Measurements from ENCODE around the gene MTAP. TPM values are rescaled to one million over a fixed set of nuclear protein-coding genes. Genes with fewer than 3 reads are reported as not detected.

MTAP gene
- total RNA-seq, 2 experiments from 2014 or later: 43.4 to 44.9 TPM

GRCh38 chr9:21862871-21863270 is 60.4 kb downstream of the MTAP start:
- Mint-ChIP-seq H3K27ac (no peak overlapping the region), H3K9me3 (peaks cover 3% of the 10 kb centered on the region), H3K36me3 (ENCODE audit: low read depth) (peaks cover 77% of the 10 kb centered on the region), H3K4me1 (peaks cover 14% of the 10 kb centered on the region), H3K4me3 (no peak overlapping the region), H3K27me3 (no peaks in the 10 kb centered on the region)
- ChIA-PET POLR2A (no interaction called here), CTCF (no interaction called here)
- DNase-seq: no peak

GRCh38 chr9:21864505-21864904 is 62.1 kb downstream of the MTAP start:
- Mint-ChIP-seq H3K9me3 (peaks cover 3% of the 10 kb centered on the region), H3K27ac (no peak overlapping the region), H3K4me3 (no peak overlapping the region), H3K4me1 (peaks cover 14% of the 10 kb centered on the region), H3K36me3 (ENCODE audit: low read depth) (peaks cover 62% of the 10 kb centered on the region), H3K27me3 (no peaks in the 10 kb centered on the region)
- no peak for DNase-seq
- ChIA-PET CTCF (no interaction called here), POLR2A (interaction anchor here (1.1 kb wide), 1 partner anchor 11 kb away, joined by 4 read pairs; no protein-coding TSS in a partner anchor)

GRCh38 chr9:21866302-21866701 is 63.9 kb downstream of the MTAP start:
- H3K27me3 Mint-ChIP-seq: no peaks in the 10 kb centered on the region
- H3K4me1 Mint-ChIP-seq: peaks cover 14% of the 10 kb centered on the region
- CTCF ChIA-PET: no interaction called here
- POLR2A ChIA-PET: interaction anchor here (1.1 kb wide), 1 partner anchor 31 kb away, joined by 4 read pairs; no protein-coding TSS in a partner anchor
- peaks cover 50% of the 10 kb centered on the region for H3K36me3 Mint-ChIP-seq (ENCODE audit: low read depth)
- no peak for DNase-seq
- no peak overlapping the region for H3K4me3 Mint-ChIP-seq
- peaks cover 3% of the 10 kb centered on the region for H3K9me3 Mint-ChIP-seq
- no peak overlapping the region for H3K27ac Mint-ChIP-seq

GRCh38 chr9:21871256-21871975 is 69.0 kb downstream of the MTAP start:
- ChIA-PET CTCF (interaction anchor here (0.5 kb wide), 1 partner anchor 343 kb away, joined by 5 read pairs; no protein-coding TSS in a partner anchor), POLR2A (no interaction called here)
- no peak overlapping the region for H3K4me3 Mint-ChIP-seq
- H3K36me3 Mint-ChIP-seq (ENCODE audit: low read depth): peaks cover 39% of the 10 kb centered on the region
- H3K27ac Mint-ChIP-seq: no peak overlapping the region
- peaks cover under 1% of the 10 kb centered on the region for H3K4me1 Mint-ChIP-seq
- no peak for DNase-seq
- peaks cover 8% of the 10 kb centered on the region for H3K9me3 Mint-ChIP-seq
- H3K27me3 Mint-ChIP-seq: no peaks in the 10 kb centered on the region

DNA sequence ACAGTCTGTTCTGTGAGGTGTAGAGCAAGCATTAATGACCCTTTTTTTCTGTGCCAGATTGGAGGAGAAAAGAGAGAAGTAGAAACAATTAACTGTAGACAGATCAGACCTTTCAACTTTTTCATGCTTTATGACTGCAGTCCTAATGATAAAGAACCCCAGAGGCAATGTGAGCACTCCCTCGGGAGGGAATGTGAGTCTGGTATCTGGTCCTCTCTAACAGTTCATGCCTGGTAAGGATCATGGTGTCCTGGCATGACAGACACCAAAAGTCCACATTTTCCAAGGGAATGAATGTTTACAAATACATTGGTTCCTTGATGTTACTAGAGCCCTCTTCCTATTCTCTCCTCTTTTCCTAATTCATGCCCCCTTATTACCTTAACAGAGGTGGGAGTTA is 70.3 kb downstream of the MTAP start:
- no peak overlapping the region for H3K4me3 Mint-ChIP-seq
- no peaks in the 10 kb centered on the region for H3K27me3 Mint-ChIP-seq
- CTCF ChIA-PET: no interaction called here
- DNase-seq: no peak
- H3K27ac Mint-ChIP-seq: no peak overlapping the region
- H3K4me1 Mint-ChIP-seq: no peaks in the 10 kb centered on the region
- H3K9me3 Mint-ChIP-seq: peaks cover 8% of the 10 kb centered on the region
- POLR2A ChIA-PET: no interaction called here
- peaks cover 42% of the 10 kb centered on the region for H3K36me3 Mint-ChIP-seq (ENCODE audit: low read depth)

GRCh38 chr9:21873540-21874221 is 71.2 kb downstream of the MTAP start:
- Mint-ChIP-seq H3K9me3 (peaks cover 8% of the 10 kb centered on the region), H3K36me3 (ENCODE audit: low read depth) (peaks cover 46% of the 10 kb centered on the region), H3K27ac (no peak overlapping the region), H3K4me3 (no peak overlapping the region), H3K4me1 (no peaks in the 10 kb centered on the region), H3K27me3 (no peaks in the 10 kb centered on the region)
- no peak for DNase-seq
- ChIA-PET CTCF (no interaction called here), POLR2A (no interaction called here)

DNA sequence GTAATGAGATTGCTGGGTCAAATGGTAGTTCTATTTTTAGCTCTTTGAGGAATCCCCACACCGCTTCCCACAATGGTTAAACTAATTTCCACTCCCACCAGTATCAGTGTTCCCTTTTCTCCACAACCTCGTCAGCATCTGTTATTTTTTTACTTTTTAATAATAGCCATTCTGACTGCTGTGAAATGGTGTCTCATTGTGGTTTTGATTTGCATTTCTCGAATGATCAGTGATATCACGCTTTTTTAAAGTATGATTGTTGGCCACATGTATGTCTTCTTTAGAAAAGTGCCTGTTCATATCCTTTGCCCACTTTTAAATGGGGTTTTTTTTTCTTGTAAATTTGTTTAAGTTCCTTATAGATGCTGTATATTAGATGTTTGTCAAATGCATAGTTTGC is 73.5 kb downstream of the MTAP start:
- Mint-ChIP-seq H3K4me1 (no peaks in the 10 kb centered on the region), H3K4me3 (no peak overlapping the region), H3K27ac (no peak overlapping the region), H3K36me3 (ENCODE audit: low read depth) (peaks cover 63% of the 10 kb centered on the region), H3K9me3 (peaks cover 14% of the 10 kb centered on the region), H3K27me3 (no peaks in the 10 kb centered on the region)
- DNase-seq: no peak
- ChIA-PET POLR2A (no interaction called here), CTCF (no interaction called here)

DNA sequence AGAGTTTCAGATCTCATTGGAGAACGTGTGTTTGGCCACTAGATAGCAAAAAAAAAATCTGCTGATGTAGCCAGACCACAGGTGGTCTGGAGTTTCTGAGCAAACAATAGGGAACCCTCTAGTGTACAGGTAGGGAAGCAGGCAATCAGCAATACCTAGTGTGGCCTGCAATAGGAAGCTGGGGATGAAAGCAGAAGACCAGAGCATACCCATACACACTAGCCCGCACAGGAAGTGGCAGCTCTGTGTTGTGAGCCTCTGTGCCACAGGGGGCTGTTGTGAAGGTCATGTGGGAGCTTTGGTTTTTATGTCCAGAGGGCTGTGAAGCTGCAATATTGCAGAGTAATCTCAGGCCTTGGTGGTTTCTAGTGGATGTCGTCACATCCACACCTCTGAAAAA is 81.2 kb downstream of the MTAP start:
- Mint-ChIP-seq H3K36me3 (ENCODE audit: low read depth) (peaks cover 34% of the 10 kb centered on the region), H3K4me1 (peaks cover 8% of the 10 kb centered on the region), H3K27me3 (no peaks in the 10 kb centered on the region), H3K27ac (no peak overlapping the region), H3K9me3 (peaks cover 11% of the 10 kb centered on the region), H3K4me3 (no peak overlapping the region)
- no peak for DNase-seq
- ChIA-PET CTCF (no interaction called here), POLR2A (interaction anchor here (0.6 to 1.1 kb wide), 2 partner anchors 36 to 70 kb away, joined by 3 read pairs; no protein-coding TSS in a partner anchor)

- Mint-ChIP-seq H3K36me3 (ENCODE audit: low read depth) (peaks cover 40% of the 10 kb centered on the region), H3K4me1 (no peaks in the 10 kb centered on the region), H3K9me3 (peaks cover 26% of the 10 kb centered on the region), H3K27ac (no peak overlapping the region), H3K27me3 (no peaks in the 10 kb centered on the region), H3K4me3 (no peak overlapping the region)
- CTCF ChIA-PET: no interaction called here
- POLR2A ChIA-PET: no interaction called here
- no peak for DNase-seq
These were observed 87.2 kb downstream of the MTAP start for GRCh38 chr9:21889673-21890072.

- Mint-ChIP-seq H3K27me3 (no peaks in the 10 kb centered on the region), H3K36me3 (ENCODE audit: low read depth) (peaks cover 40% of the 10 kb centered on the region), H3K4me3 (no peak overlapping the region), H3K27ac (no peak overlapping the region), H3K4me1 (no peaks in the 10 kb centered on the region), H3K9me3 (peaks cover 26% of the 10 kb centered on the region)
- ChIA-PET POLR2A (no interaction called here), CTCF (no interaction called here)
- DNase-seq: no peak
These were observed 88.3 kb downstream of the MTAP start for GRCh38 chr9:21890696-21891095.

DNA sequence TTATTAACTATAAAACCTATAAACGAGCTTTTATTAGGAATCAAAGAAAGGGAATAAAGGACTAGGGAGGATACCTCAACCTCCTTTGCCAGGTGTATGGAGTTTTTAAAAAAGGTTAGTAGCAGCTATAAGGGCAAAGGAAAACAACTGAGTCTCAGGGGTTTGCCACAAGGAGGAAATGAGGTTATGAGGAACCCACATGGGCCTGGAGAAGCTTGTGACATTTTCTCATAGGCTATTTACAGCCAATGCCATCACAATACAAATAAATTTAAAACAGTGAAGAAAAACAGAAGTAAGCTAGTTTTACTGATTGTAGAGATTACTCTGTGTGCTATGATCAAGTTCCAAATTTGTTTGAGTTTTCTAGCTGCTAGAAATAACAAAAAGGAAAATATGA is 99.1 kb downstream of the MTAP start:
- Mint-ChIP-seq H3K9me3 (peaks cover 22% of the 10 kb centered on the region), H3K4me3 (no peak overlapping the region), H3K36me3 (ENCODE audit: low read depth) (peaks cover 6% of the 10 kb centered on the region), H3K27ac (no peak overlapping the region), H3K4me1 (peaks cover 9% of the 10 kb centered on the region), H3K27me3 (no peaks in the 10 kb centered on the region)
- CTCF ChIA-PET: interaction anchor here (0.7 to 1.0 kb wide), 2 partner anchors 107 to 113 kb away, joined by 3 read pairs; partner anchors contain the start of gene CDKN2B
- DNase-seq: no peak
- POLR2A ChIA-PET: interaction anchor here (1.2 kb wide), 1 partner anchor 18 kb away, joined by 3 read pairs; no protein-coding TSS in a partner anchor

- H3K9me3 Mint-ChIP-seq: peaks cover 22% of the 10 kb centered on the region
These were observed 99.7 kb downstream of the MTAP start for GRCh38 chr9:21902136-21902535.

GRCh38 chr9:21903380-21903965 is 101.0 kb downstream of the MTAP start:
- peaks cover 17% of the 10 kb centered on the region for H3K9me3 Mint-ChIP-seq
- no peak for DNase-seq
- peaks cover 9% of the 10 kb centered on the region for H3K4me1 Mint-ChIP-seq
- no peaks in the 10 kb centered on the region for H3K27me3 Mint-ChIP-seq
- H3K4me3 Mint-ChIP-seq: no peak overlapping the region
- ChIA-PET POLR2A (no interaction called here), CTCF (no interaction called here)
- H3K36me3 Mint-ChIP-seq (ENCODE audit: low read depth): peaks cover 6% of the 10 kb centered on the region
- H3K27ac Mint-ChIP-seq: no peak overlapping the region

More at GRCh38 chr9:21902136-21902535, 99.7 kb downstream of the MTAP start:
- Mint-ChIP-seq H3K4me3 (no peak overlapping the region), H3K4me1 (peaks cover 9% of the 10 kb centered on the region), H3K36me3 (ENCODE audit: low read depth) (peaks cover 6% of the 10 kb centered on the region), H3K27me3 (no peaks in the 10 kb centered on the region), H3K27ac (no peak overlapping the region)
- POLR2A ChIA-PET: interaction anchor here (1.2 kb wide), 1 partner anchor 17 kb away, joined by 3 read pairs; no protein-coding TSS in a partner anchor
- CTCF ChIA-PET: interaction anchor here (0.8 to 1.0 kb wide), 2 partner anchors 93 to 107 kb away, joined by 3 read pairs; partner anchors contain the start of genes CDKN2B and CDKN2B-AS1
- no peak for DNase-seq

All from activated CD4-positive, alpha-beta memory T cell treated with anti-CD3 and anti-CD28 coated beads, Interleukin-2, amount 10 ng/mL, durations not matched to agents 7 days and 5 days (primary cell).